Measurements from ENCODE around the gene MEGF6.
A peak's percentile ranks its signal among the peaks of the same experiment; 100 is the strongest.

Gene MEGF6

DNA sequence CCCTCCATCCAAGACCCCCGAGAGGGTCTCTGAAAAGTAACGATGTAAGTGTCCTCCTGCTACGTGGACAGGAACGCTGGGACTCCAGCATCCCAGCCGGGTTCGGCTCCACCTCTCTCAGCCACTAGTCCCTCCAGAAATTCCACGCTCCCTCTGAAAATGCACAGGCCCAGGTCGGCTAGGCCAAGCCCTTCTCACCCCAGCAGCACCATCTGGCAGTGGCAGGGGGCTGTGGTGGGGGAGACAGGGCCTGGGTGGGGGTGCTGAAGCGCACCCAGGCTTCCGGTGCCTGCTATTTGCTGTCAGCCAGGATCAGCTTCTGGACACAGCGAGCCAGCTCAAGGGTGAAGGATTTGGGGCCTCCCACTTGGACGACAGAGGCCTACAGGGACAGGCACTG, 83.5 kb downstream of the MEGF6 start:
- H3K4me3 ChIP-seq (replicated peaks; ENCODE audit: low read depth, low read length) = no peak overlapping the region
- TF ChIP-seq CTCF (IDR thresholded peaks at IDR 0.05; ENCODE audit: low read depth, low read length, missing control alignments) = no peak
- no peak for DNase-seq (ENCODE audit: extremely low read depth, low read depth)

DNA sequence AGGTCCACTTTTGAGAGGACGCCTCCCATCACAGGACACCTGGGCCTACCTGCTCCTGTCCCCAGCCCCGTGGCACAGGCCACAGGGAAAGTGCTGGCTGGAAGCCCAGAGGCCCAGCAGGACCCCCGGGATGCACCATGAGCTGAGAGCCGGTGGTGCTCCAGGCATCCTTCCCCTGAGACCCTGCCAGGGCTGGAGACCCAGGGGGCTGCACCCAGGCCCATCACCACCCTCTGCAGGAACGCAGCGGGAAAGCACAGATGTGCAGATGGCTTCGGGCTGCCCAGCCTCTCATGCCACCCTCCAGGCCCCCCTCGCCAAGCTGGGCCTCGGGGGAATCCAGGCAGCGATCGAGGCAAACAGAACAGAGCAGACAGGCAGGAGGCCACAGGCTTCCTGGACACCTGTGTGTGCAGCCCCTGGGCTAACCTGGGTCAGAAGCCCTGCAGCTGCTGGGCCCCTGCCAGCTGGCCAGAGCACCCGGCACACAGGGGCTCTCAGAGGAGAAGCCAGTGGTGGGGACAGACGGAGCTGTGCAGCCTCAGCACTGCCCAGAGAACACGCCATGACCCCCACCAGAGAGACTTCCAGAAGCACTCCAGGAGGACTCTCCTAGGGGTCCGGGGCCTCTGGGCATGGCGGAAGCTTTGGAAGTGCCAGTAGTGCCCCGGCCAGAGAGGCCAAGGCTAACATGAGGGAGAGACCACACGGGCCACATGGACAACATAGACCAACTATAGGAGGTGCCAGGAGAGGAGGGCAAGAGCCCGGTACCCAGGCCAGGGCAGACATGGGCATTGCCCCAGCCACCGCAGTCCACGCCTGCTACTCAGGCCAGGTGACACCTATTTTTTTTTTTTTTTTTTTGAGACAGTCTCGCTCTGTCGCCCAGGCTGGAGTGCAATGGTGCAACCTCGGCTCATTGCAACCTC, 85.5 kb downstream of the MEGF6 start:
- no peak overlapping the region for H3K4me3 ChIP-seq (replicated peaks; ENCODE audit: low read depth, low read length)
- TF ChIP-seq CTCF (IDR thresholded peaks at IDR 0.05; ENCODE audit: low read depth, low read length, missing control alignments) = no peak
- no peak for DNase-seq (ENCODE audit: extremely low read depth, low read depth)

GRCh38 chr1:3524556-3525203, 86.6 kb downstream of the MEGF6 start:
- no peak for TF ChIP-seq CTCF (IDR thresholded peaks at IDR 0.05; ENCODE audit: low read depth, low read length, missing control alignments)
- no peak overlapping the region for H3K4me3 ChIP-seq (replicated peaks; ENCODE audit: low read depth, low read length)
- DNase-seq (ENCODE audit: extremely low read depth, low read depth) = no peak

GRCh38 chr1:3523980-3524379, 87.3 kb downstream of the MEGF6 start:
- DNase-seq (ENCODE audit: extremely low read depth, low read depth) = no peak
- no peak overlapping the region for H3K4me3 ChIP-seq (replicated peaks; ENCODE audit: low read depth, low read length)
- TF ChIP-seq CTCF (IDR thresholded peaks at IDR 0.05; ENCODE audit: low read depth, low read length, missing control alignments) = no peak

GRCh38 chr1:3522564-3523265, 88.6 kb downstream of the MEGF6 start:
- peak; percentile 70 for DNase-seq (ENCODE audit: extremely low read depth, low read depth)
- H3K4me3 ChIP-seq (replicated peaks; ENCODE audit: low read depth, low read length) = no peak overlapping the region
- no peak for TF ChIP-seq CTCF (IDR thresholded peaks at IDR 0.05; ENCODE audit: low read depth, low read length, missing control alignments)

DNA sequence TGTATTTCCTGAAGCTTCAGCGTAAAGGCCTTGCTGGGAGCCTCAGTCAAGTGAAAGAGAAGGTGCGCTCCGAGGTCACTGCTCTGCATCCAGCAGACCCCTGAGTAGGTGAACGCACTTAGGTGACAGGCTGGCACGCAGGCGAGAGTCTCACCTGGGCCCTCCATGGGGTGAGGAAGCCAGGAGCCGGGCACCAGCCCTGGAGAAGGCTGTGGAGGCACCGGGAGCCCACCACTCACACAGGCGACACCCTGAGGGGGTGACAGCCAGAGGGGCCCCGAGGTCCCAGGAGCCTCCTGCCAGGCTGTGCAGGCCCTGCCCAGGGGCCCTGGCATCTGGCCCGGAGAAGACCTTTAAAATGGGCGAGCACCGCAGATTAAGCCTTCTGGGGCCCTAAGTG, 89.2 kb downstream of the MEGF6 start:
- no peak for TF ChIP-seq CTCF (IDR thresholded peaks at IDR 0.05; ENCODE audit: low read depth, low read length, missing control alignments)
- no peak overlapping the region for H3K4me3 ChIP-seq (replicated peaks; ENCODE audit: low read depth, low read length)
- no peak for DNase-seq (ENCODE audit: extremely low read depth, low read depth)

Measured in HFF-Myc (cell line).